Measurements from ENCODE around the gene PRKCA.

PRKCA gene

GRCh38 chr17:66387392-66387981 lies 85.1 kb downstream of the PRKCA start:
- TF ChIP-seq CTCF (IDR thresholded peaks at IDR 0.05; ENCODE audit: insufficient read depth, low read length) = no peak
- TF ChIP-seq REST (IDR thresholded peaks at IDR 0.05; ENCODE audit: insufficient replicate concordance, low read depth) = no peak
- TF ChIP-seq GABPA (IDR thresholded peaks at IDR 0.05; ENCODE audit: low read depth) = no peak
- TF ChIP-seq POLR2AphosphoS5 (IDR thresholded peaks at IDR 0.05; ENCODE audit: low read depth) = no peak
- no peak for TF ChIP-seq SPI1 (IDR thresholded peaks at IDR 0.05; ENCODE audit: borderline replicate concordance, low read depth)
- no peaks in the 10 kb centered on the region for H3K27me3 ChIP-seq (ENCODE audit: insufficient read depth, poor library complexity, severe bottlenecking)
- H3K4me3 ChIP-seq (replicated peaks; ENCODE audit: insufficient read depth, low read length) = no peak overlapping the region
- DNase-seq (ENCODE audit: low read depth in 1 of 2, low spot score in 1 of 2) = no peak
- no peak overlapping the region for H3K27ac ChIP-seq (replicated peaks)

GRCh38 chr17:66392783-66393437 lies 90.5 kb downstream of the PRKCA start:
- no peak for DNase-seq (ENCODE audit: low read depth in 1 of 2, low spot score in 1 of 2)
- Histone ChIP-seq H3K27me3 (ENCODE audit: insufficient read depth, poor library complexity, severe bottlenecking) (no peaks in the 10 kb centered on the region), H3K4me3 (replicated peaks; ENCODE audit: insufficient read depth, low read length) (no peak overlapping the region), H3K27ac (replicated peaks) (no peak overlapping the region)
- TF ChIP-seq GABPA (IDR thresholded peaks at IDR 0.05; ENCODE audit: low read depth) (no peak), SPI1 (IDR thresholded peaks at IDR 0.05; ENCODE audit: borderline replicate concordance, low read depth) (no peak), REST (IDR thresholded peaks at IDR 0.05; ENCODE audit: insufficient replicate concordance, low read depth) (no peak), POLR2AphosphoS5 (IDR thresholded peaks at IDR 0.05; ENCODE audit: low read depth) (no peak), CTCF (IDR thresholded peaks at IDR 0.05; ENCODE audit: insufficient read depth, low read length) (no peak)

GRCh38 chr17:66395961-66396360 lies 93.5 kb downstream of the PRKCA start:
- Histone ChIP-seq H3K27ac (replicated peaks) (no peak overlapping the region), H3K4me3 (replicated peaks; ENCODE audit: insufficient read depth, low read length) (no peak overlapping the region), H3K27me3 (ENCODE audit: insufficient read depth, poor library complexity, severe bottlenecking) (no peaks in the 10 kb centered on the region)
- DNase-seq (ENCODE audit: low read depth in 1 of 2, low spot score in 1 of 2) = no peak
- no peak for TF ChIP-seq GABPA (IDR thresholded peaks at IDR 0.05; ENCODE audit: low read depth)
- TF ChIP-seq CTCF (IDR thresholded peaks at IDR 0.05; ENCODE audit: insufficient read depth, low read length) = no peak
- no peak for TF ChIP-seq POLR2AphosphoS5 (IDR thresholded peaks at IDR 0.05; ENCODE audit: low read depth)
- no peak for TF ChIP-seq REST (IDR thresholded peaks at IDR 0.05; ENCODE audit: insufficient replicate concordance, low read depth)
- TF ChIP-seq SPI1 (IDR thresholded peaks at IDR 0.05; ENCODE audit: borderline replicate concordance, low read depth) = no peak

All from HL-60 (cell line).